H1 (cell line): ENCODE data around the gene CHMP5. TPM values are rescaled to one million over a fixed set of nuclear protein-coding genes. Genes with fewer than 3 reads are reported as not detected.

ENCODE experiments used
- CTCF ChIA-PET: fragments of 300-600 bp; sonication (Branson Sonifier 250); formaldehyde crosslinking; loops from one replicate; lab custom pipeline; 2021; ENCODE audit not compliant: partially characterized antibody; lab: Charles Lee
- POLR2A ChIA-PET: fragments of 300-600 bp; sonication (Branson Sonifier 250); formaldehyde crosslinking; loops from one replicate; lab custom pipeline; 2021; ENCODE audit warnings: inconsistent platforms; ENCODE audit not compliant: partially characterized antibody; lab: Charles Lee
- DNase-seq, 2 experiments: peaks; one replicate each; pipeline versions ENCODE4 v3.0.0 to v3.0.0-alpha.2; 2010 to 2022; ENCODE audit warnings: low spot score in 2 of 2, low read depth in 1 of 2, mixed read lengths in 1 of 2
- FAIRE-seq: peaks from 2 replicates; lab custom pipeline; 2011; peaks lifted over from hg19 to GRCh38; lab: Jason Lieb, UNC
- H2AFZ ChIP-seq: 2 replicates; pipeline ENCODE4 v1.8.1; 2012; ENCODE audit warnings: low read length, inconsistent platforms
- H2AK5ac ChIP-seq: 2 replicates; pipeline ENCODE4 v1.6.1; 2013; ENCODE audit warnings: low read depth, low read length
- H2BK120ac ChIP-seq: replicated peaks from 2 replicates; pipeline ENCODE3; 2013; ENCODE audit warnings: low read depth, low read length, inconsistent platforms
- H2BK12ac ChIP-seq: 2 replicates; pipeline ENCODE4 v1.6.1; 2013; ENCODE audit warnings: low read depth, low read length
- H2BK15ac ChIP-seq: 2 replicates; pipeline ENCODE4 v1.6.1; 2013; ENCODE audit warnings: low read length
- H2BK20ac ChIP-seq: 2 replicates; pipeline ENCODE4 v1.6.1; 2013; ENCODE audit warnings: low read length
- H2BK5ac ChIP-seq: 2 replicates; pipeline ENCODE4 v1.6.1; 2013; ENCODE audit warnings: low read depth, low read length
- H3K14ac ChIP-seq: 2 replicates; pipeline ENCODE4 v1.6.1; 2013; ENCODE audit warnings: inconsistent platforms; ENCODE audit not compliant: insufficient read length
- H3K18ac ChIP-seq: 2 replicates; pipeline ENCODE4 v1.6.1; 2013; ENCODE audit warnings: low read length; ENCODE audit errors: extremely low read depth
- H3K23ac ChIP-seq: 2 replicates; pipeline ENCODE4 v1.6.1; 2013; ENCODE audit warnings: inconsistent platforms; ENCODE audit not compliant: insufficient read length
- H3K23me2 ChIP-seq: 2 replicates; pipeline ENCODE4 v1.6.1; 2013; ENCODE audit warnings: low read depth, low read length
- H3K27ac ChIP-seq: 2 replicates; pipeline ENCODE4 v1.6.1; 2011; ENCODE audit warnings: low read depth, low read length, inconsistent platforms
- H3K27me3 ChIP-seq, 4 experiments: replicated peaks in 1 of 4; 1 replicate in 1 of 4; 2 replicates in 3 of 4; pipeline versions ENCODE4 v1.6.1 to v1.8.1; 2011 to 2013; ENCODE audit warnings: low read length in 3 of 4, mild to moderate bottlenecking in 3 of 4, inconsistent platforms in 2 of 4, mixed read lengths in 2 of 4, moderate library complexity in 1 of 4; ENCODE audit not compliant: control insufficient read depth in 3 of 4, insufficient read depth in 3 of 4; ENCODE audit errors: extremely low read depth in 1 of 4
- H3K36me3 ChIP-seq, 4 experiments: 2 replicates each; pipeline versions ENCODE4 v1.6.1 to v1.8.1; 2011 to 2013; ENCODE audit warnings: mild to moderate bottlenecking in 4 of 4, low read length in 3 of 4, moderate library complexity in 2 of 4, control low read depth in 1 of 4, inconsistent platforms in 1 of 4; ENCODE audit not compliant: insufficient read depth in 4 of 4, control insufficient read depth in 2 of 4
- H3K4ac ChIP-seq: replicated peaks from 2 replicates; pipeline ENCODE3; 2013; ENCODE audit warnings: low read length, low read depth, mixed read lengths, inconsistent platforms; ENCODE audit not compliant: insufficient read length
- H3K4me1 ChIP-seq, 4 experiments: replicated peaks in 1 of 4; 1 replicate in 1 of 4; 2 replicates in 3 of 4; pipeline versions ENCODE4 v1.6.1 to v1.8.1; 2011 to 2013; ENCODE audit warnings: low read length in 3 of 4, inconsistent platforms in 2 of 4, mixed read lengths in 1 of 4; ENCODE audit not compliant: insufficient read depth in 4 of 4, control insufficient read depth in 3 of 4
- H3K4me2 ChIP-seq, 2 experiments: 2 replicates each; pipeline versions ENCODE4 v1.6.1 to v1.8.1; 2011 to 2013; ENCODE audit warnings: low read depth in 2 of 2, low read length in 2 of 2, control low read depth in 1 of 2, inconsistent platforms in 1 of 2, mild to moderate bottlenecking in 1 of 2; ENCODE audit not compliant: insufficient read depth in 1 of 2
- H3K4me3 ChIP-seq, 4 experiments: fragments of 200-600, 300-600 bp in 1 of 4; sonication (generic), shearing (Covaris generic), sonication (Bioruptor Twin) in 1 of 4; 2 replicates each; pipeline versions ENCODE4 v1.5.1 to v1.8.1; 2011 to 2016; ENCODE audit warnings: low read length in 4 of 4, low read depth in 3 of 4, control low read depth in 2 of 4, inconsistent platforms in 2 of 4, mild to moderate bottlenecking in 2 of 4, mixed read lengths in 1 of 4, moderate library complexity in 1 of 4; ENCODE audit not compliant: insufficient read depth in 2 of 4; ENCODE audit errors: extremely low read depth in 1 of 4
- H3K56ac ChIP-seq: replicated peaks from 2 replicates; pipeline ENCODE3; 2013; ENCODE audit warnings: low read depth, mild to moderate bottlenecking, mixed read lengths, low read length, inconsistent platforms; ENCODE audit not compliant: insufficient read length
- H3K79me1 ChIP-seq: 2 replicates; pipeline ENCODE4 v1.6.1; 2013; ENCODE audit warnings: low read depth, low read length, control low read depth
- H3K79me2 ChIP-seq, 2 experiments: 2 replicates each; pipeline versions ENCODE4 v1.6.1 to v1.8.1; 2012 to 2013; ENCODE audit warnings: low read length in 2 of 2, mild to moderate bottlenecking in 2 of 2, inconsistent platforms in 1 of 2; ENCODE audit not compliant: insufficient read depth in 2 of 2, control insufficient read depth in 1 of 2
- H3K9ac ChIP-seq, 4 experiments: replicated peaks in 1 of 4; 1 replicate in 1 of 4; 2 replicates in 3 of 4; pipeline versions ENCODE4 v1.6.1 to v1.8.1; 2011 to 2013; ENCODE audit warnings: low read depth in 3 of 4, low read length in 3 of 4, control low read depth in 2 of 4, mild to moderate bottlenecking in 2 of 4, moderate library complexity in 2 of 4, inconsistent platforms in 1 of 4; ENCODE audit errors: extremely low read depth in 1 of 4
- H3K9me3 ChIP-seq, 2 experiments: 2 replicates each; pipeline versions ENCODE4 v1.6.1 to v1.8.1; 2012 to 2013; ENCODE audit warnings: mild to moderate bottlenecking in 2 of 2, moderate library complexity in 2 of 2, control low read depth in 1 of 2, inconsistent platforms in 1 of 2, low read depth in 1 of 2, low read length in 1 of 2, mixed read lengths in 1 of 2; ENCODE audit not compliant: insufficient read depth in 2 of 2
- H4K20me1 ChIP-seq, 2 experiments: replicated peaks in 1 of 2; 2 replicates each; pipeline versions ENCODE3 to v1.8.1; 2011 to 2013; ENCODE audit warnings: inconsistent platforms in 2 of 2, low read length in 2 of 2, mild to moderate bottlenecking in 1 of 2; ENCODE audit not compliant: insufficient read depth in 2 of 2, control insufficient read depth in 1 of 2
- H4K5ac ChIP-seq: 2 replicates; pipeline ENCODE4 v1.6.1; 2013; ENCODE audit warnings: low read length, low read depth, mixed read lengths, inconsistent platforms; ENCODE audit not compliant: insufficient read length
- H4K8ac ChIP-seq: 2 replicates; pipeline ENCODE4 v1.8.0; 2013; ENCODE audit warnings: mild to moderate bottlenecking, moderate library complexity, low read length, inconsistent platforms; ENCODE audit not compliant: insufficient read depth; ENCODE audit errors: extremely low read depth
- H4K91ac ChIP-seq: replicated peaks from 2 replicates; pipeline ENCODE3; 2013; ENCODE audit warnings: low read length, mixed read lengths, inconsistent platforms; ENCODE audit not compliant: insufficient read length
- CHD2 ChIP-seq: IDR thresholded peaks from 2 replicates; pipeline ENCODE4 v1.6.1; 2012; ENCODE audit warnings: low read length, improper control_type of control experiment
- EGR1 ChIP-seq: IDR thresholded peaks from 2 replicates; pipeline ENCODE4 v1.6.1; 2011; ENCODE audit warnings: low read depth, low read length, borderline replicate concordance
- GABPA ChIP-seq: IDR thresholded peaks from 2 replicates; pipeline ENCODE4 v1.6.1; 2011; ENCODE audit warnings: mild to moderate bottlenecking, low read length, moderate library complexity, borderline replicate concordance; ENCODE audit not compliant: insufficient read depth
- RBBP5 ChIP-seq: IDR thresholded peaks from 2 replicates; pipeline ENCODE4 v1.7.1; 2012; ENCODE audit warnings: low read depth, mild to moderate bottlenecking, inconsistent platforms, low read length, moderate library complexity, borderline replicate concordance
- WGBS, 2 experiments: shearing (Covaris generic) in 1 of 2; methylation state at CpG; one replicate each; pipeline versions ENCODE4 v1.1.6 to v1.1.7; 2013 to 2015; ENCODE audit warnings: low lambda C conversion rate in 2 of 2, mixed read lengths in 2 of 2, inconsistent platforms in 1 of 2, low coverage in 1 of 2, missing lambda C conversion rate in 1 of 2; ENCODE audit not compliant: insufficient replicate concordance in 2 of 2, insufficient coverage in 1 of 2, insufficient read length in 1 of 2; ENCODE audit errors: extremely low coverage in 1 of 2, missing lambda C conversion rate in 1 of 2; 5-methylcytosine and 5-hydroxymethylcytosine counted together
- polyA plus RNA-seq, 7 experiments: library from polyadenylated mRNA; depleted of rRNA in 3 of 7; stranded (reverse) in 5 of 7; unstranded in 2 of 7; fragments of >200 nt in 5 of 7; fragments of 200-250 nt in 2 of 7; gene quantifications; 1 replicate in 5 of 7; 2 replicates in 1 of 7; 4 replicates in 1 of 7; pipeline versions ENCODE4 v1.2.1 to v1.2.3, GENCODE V29; 2011 to 2013; ENCODE audit warnings: missing spikeins in 2 of 7, mixed read lengths in 2 of 7
- total RNA-seq: library from RNA; stranded (reverse); fragmentation: NEBNext Ultra II Directional; extraction: Animal tissue kit (Norgen Biotek cat#: 25700); gene quantifications from 2 replicates; pipeline ENCODE4 v1.2.1, GENCODE V29; 2021

CHMP5 gene
- total and polyA plus RNA-seq, 2 of the 8 experiments (the other 6 are each of a cell fraction or from before 2014, with no cell fraction given): 25.0 to 47.3 TPM

DNA sequence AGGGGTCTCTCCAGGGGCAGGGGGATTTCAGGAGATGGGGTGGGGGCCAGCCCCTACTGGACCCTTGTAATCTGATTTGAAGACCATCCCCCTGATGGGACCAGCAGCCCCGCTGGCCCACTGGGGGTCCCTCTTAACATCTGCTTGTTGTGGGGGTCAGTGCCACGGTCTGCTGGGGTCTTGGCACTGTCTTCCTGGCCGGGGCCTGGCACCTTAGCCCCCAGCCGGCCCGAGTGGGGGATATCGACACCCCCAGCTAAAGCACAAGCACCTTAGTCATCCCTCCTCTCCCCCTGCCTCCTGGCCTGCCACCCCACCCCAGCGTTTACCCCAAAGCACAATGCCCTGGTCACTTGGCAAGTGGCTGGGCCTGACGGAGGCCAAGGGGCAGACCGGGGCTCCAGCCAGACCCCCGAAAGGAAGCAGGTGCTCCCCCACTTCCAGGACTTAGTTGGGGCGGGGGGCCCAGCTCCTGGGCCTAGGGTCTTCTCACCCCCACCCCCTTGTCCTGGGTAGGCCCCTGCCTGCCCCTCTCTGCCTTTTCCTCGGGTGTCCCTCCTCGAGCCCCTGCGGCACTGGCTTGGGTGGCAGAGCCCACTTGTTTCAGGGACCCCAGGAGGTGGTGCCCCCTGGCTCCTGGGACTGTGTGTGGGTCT, 24.1 kb downstream of the CHMP5 start:
- H2AK5ac ChIP-seq: no peak overlapping the region
- peaks cover 3% of the 10 kb centered on the region for H3K79me1 ChIP-seq
- POLR2A ChIA-PET: interaction anchor here (1.4 to 4.3 kb wide), 2 partner anchors 24 to 213 kb away, joined by 4 to 29 read pairs; partner anchors contain the start of genes BAG1, CHMP5 and SMU1
- H2AFZ ChIP-seq: no peak overlapping the region
- H3K56ac ChIP-seq: no peak overlapping the region
- peak overlapping the region in 1 of 4 experiments; percentile 44; a peak in 2 of 7 replicates for H3K9ac ChIP-seq
- H3K36me3 ChIP-seq: peaks cover 0 to 9% (median 0%) of the 10 kb centered on the region in 4 experiments; a peak in 1 of 8 replicates
- DNase-seq (no peak), FAIRE-seq (no peak)
- no peak overlapping the region for H2BK120ac ChIP-seq
- no peaks in the 10 kb centered on the region for H3K9me3 ChIP-seq
- no peak overlapping the region for H3K14ac ChIP-seq
- no peak overlapping the region for H2BK15ac ChIP-seq
- H3K27ac ChIP-seq: 0 out of 2 replicates have a peak overlapping the region, but pooled peaks have one; percentile 64
- 88% methylated on average over 9 of the region's 14 CpGs; no CpG with 5 or more reads in 1 of the 2 experiments for WGBS, 2 experiments
- H3K4me3 ChIP-seq: no peak overlapping the region; a peak in 1 of 8 replicates
- no peak overlapping the region; the same call in 1 of the 2 replicates for H2BK5ac ChIP-seq
- H2BK20ac ChIP-seq: no peak overlapping the region
- no peak overlapping the region for H3K23ac ChIP-seq
- H4K91ac ChIP-seq: no peak overlapping the region
- no peak for TF ChIP-seq CHD2
- no peak for TF ChIP-seq EGR1
- no peak for TF ChIP-seq GABPA
- no peak for TF ChIP-seq RBBP5
- no peaks in the 10 kb centered on the region; the same call in 1 of the 2 replicates for H3K23me2 ChIP-seq
- H3K4ac ChIP-seq: no peak overlapping the region
- H3K27me3 ChIP-seq: no peaks in the 10 kb centered on the region
- H3K79me2 ChIP-seq: peaks cover 0 to 34% of the 10 kb centered on the region in 2 experiments; a peak in 3 of 4 replicates
- peaks cover 0 to 8% (median 2%) of the 10 kb centered on the region in 4 experiments; a peak in 3 of 7 replicates for H3K4me1 ChIP-seq
- no peak overlapping the region for H2BK12ac ChIP-seq
- CTCF ChIA-PET: interaction anchor here (1.0 kb wide), 1 partner anchor 14 kb away, joined by 3 read pairs; no protein-coding TSS in a partner anchor
- no peak overlapping the region for H3K18ac ChIP-seq
- H4K8ac ChIP-seq: peak overlapping the region; percentile 94; the same call in 1 of the 2 replicates
- no peak overlapping the region for H4K5ac ChIP-seq
- peak overlapping the region in 1 of 2 experiments; percentile 74; a peak in 2 of 4 replicates for H3K4me2 ChIP-seq
- no peaks in the 10 kb centered on the region for H4K20me1 ChIP-seq
